Measurements from ENCODE around the gene MEF2A. TPM values are rescaled to one million over a fixed set of nuclear protein-coding genes. Genes with fewer than 3 reads are reported as not detected.

The MEF2A gene
- total RNA-seq, 1 experiment from 2014 or later: 29.6 TPM

- TF ChIP-seq REST (IDR thresholded peaks at IDR 0.05; ENCODE audit: low read depth) (no peak), TCF7L2 (IDR thresholded peaks at IDR 0.05; ENCODE audit: borderline replicate concordance, extremely low read depth, insufficient read depth, insufficient read length) (no peak)
Measured at GRCh38 chr15:99616129-99616528, 50.3 kb downstream of the MEF2A start (continued).

- Histone ChIP-seq H3K9ac (ENCODE audit: low read length) (no peak overlapping the region), H3K79me2 (ENCODE audit: insufficient read depth, low read length) (peaks cover 82% of the 10 kb centered on the region), H3K36me3 (ENCODE audit: control insufficient read depth in 1 of 2, insufficient read depth in 2 of 2, low read length in 2 of 2) (no peaks in the 10 kb centered on the region), H2AFZ (ENCODE audit: low read depth, low read length, poor library complexity, severe bottlenecking) (no peak overlapping the region), H3K9me2 (ENCODE audit: insufficient read depth) (no peaks in the 10 kb centered on the region), H3K4me3 (replicated peaks in 1 of 2; ENCODE audit: low read depth in 1 of 2, low read length in 2 of 2) (no peak overlapping the region), H3K27me3 (ENCODE audit: insufficient read depth, low read length) (no peaks in the 10 kb centered on the region), H3K4me2 (ENCODE audit: low read length) (no peak overlapping the region), H3K9me3 (ENCODE audit: control insufficient read depth in 1 of 2, insufficient read depth in 1 of 2, low read depth in 1 of 2, low read length in 2 of 2) (no peaks in the 10 kb centered on the region), H3K4me1 (ENCODE audit: control insufficient read depth in 1 of 2, insufficient read depth in 2 of 2, low read length in 2 of 2) (no peaks in the 10 kb centered on the region), H3K27ac (ENCODE audit: low read depth, low read length) (no peak overlapping the region), H4K20me1 (ENCODE audit: insufficient read depth) (0 out of 2 replicates have a peak, but pooled peaks cover 4% of the 10 kb centered on the region)
- no peak for DNase-seq (ENCODE audit: low read depth, low spot score)
- no TSS peak for BruUV-seq (replicated peaks)
- no peak for TF ChIP-seq JUND (IDR thresholded peaks at IDR 0.05)
- TF ChIP-seq EGR1 (IDR thresholded peaks at IDR 0.05; ENCODE audit: low read depth): no peak
- TF ChIP-seq FOSL1 (IDR thresholded peaks at IDR 0.05; ENCODE audit: low read depth): no peak
- TF ChIP-seq CTCF (IDR thresholded peaks at IDR 0.05 in 2 of 3, conservative IDR thresholded peaks at IDR 0.05 in 1 of 3; ENCODE audit: borderline replicate concordance in 1 of 3, insufficient read depth in 1 of 3, low read depth in 2 of 3, low read length in 2 of 3): no peak
- no peak for TF ChIP-seq RAD21 (IDR thresholded peaks at IDR 0.05; ENCODE audit: low read depth)
- no peak for TF ChIP-seq POLR2A (IDR thresholded peaks at IDR 0.05; ENCODE audit: borderline replicate concordance, extremely low read depth, insufficient read depth, insufficient read length)
- TF ChIP-seq EZH2 (IDR thresholded peaks at IDR 0.05): no peak
- no peak for TF ChIP-seq POLR2AphosphoS5 (IDR thresholded peaks at IDR 0.05; ENCODE audit: low read depth, low read length)
- CTCF ChIA-PET: no interaction called here
- intact Hi-C loops (cut with micrococcal nuclease): no loop called here
- RAD21 ChIA-PET (ENCODE audit: low non-redundant PET in 1 of 2, low total read pairs in 2 of 2, uncharacterized antibody in 2 of 2, unreplicated experiment in 2 of 2): no interaction called here
- ATAC-seq: no peak
- POLR2A ChIA-PET: no interaction called here
Measured at GRCh38 chr15:99616773-99617342, 51.1 kb downstream of the MEF2A start.
